ENCODE measurements around the gene RFC3.
A peak's percentile ranks its signal among the peaks of the same experiment; 100 is the strongest.
"Not testable (repeated sequence)": the region's sequence is repeated elsewhere in the genome, so short reads cannot be mapped to it uniquely, and the experiment has no call there.

RFC3 gene, protein sequence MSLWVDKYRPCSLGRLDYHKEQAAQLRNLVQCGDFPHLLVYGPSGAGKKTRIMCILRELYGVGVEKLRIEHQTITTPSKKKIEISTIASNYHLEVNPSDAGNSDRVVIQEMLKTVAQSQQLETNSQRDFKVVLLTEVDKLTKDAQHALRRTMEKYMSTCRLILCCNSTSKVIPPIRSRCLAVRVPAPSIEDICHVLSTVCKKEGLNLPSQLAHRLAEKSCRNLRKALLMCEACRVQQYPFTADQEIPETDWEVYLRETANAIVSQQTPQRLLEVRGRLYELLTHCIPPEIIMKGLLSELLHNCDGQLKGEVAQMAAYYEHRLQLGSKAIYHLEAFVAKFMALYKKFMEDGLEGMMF

GRCh38 chr13:33817901-33818706, at the start of gene RFC3:
TSS of gene RFC3 (plus strand) at chr13:33818149. CDS start at chr13:33818179, 30 bp downstream.
- DNase-seq (ENCODE audit: low read depth in 2 of 2), result peak; percentile 79 to 81

GRCh38 chr13:33771296-33771695, 46.7 kb upstream of the RFC3 start:
- no peak for DNase-seq (ENCODE audit: low read depth in 2 of 2)

- DNase-seq (ENCODE audit: low read depth in 2 of 2), result no peak
Observed at GRCh38 chr13:33773790-33774462, 44.0 kb upstream of the RFC3 start.

DNA sequence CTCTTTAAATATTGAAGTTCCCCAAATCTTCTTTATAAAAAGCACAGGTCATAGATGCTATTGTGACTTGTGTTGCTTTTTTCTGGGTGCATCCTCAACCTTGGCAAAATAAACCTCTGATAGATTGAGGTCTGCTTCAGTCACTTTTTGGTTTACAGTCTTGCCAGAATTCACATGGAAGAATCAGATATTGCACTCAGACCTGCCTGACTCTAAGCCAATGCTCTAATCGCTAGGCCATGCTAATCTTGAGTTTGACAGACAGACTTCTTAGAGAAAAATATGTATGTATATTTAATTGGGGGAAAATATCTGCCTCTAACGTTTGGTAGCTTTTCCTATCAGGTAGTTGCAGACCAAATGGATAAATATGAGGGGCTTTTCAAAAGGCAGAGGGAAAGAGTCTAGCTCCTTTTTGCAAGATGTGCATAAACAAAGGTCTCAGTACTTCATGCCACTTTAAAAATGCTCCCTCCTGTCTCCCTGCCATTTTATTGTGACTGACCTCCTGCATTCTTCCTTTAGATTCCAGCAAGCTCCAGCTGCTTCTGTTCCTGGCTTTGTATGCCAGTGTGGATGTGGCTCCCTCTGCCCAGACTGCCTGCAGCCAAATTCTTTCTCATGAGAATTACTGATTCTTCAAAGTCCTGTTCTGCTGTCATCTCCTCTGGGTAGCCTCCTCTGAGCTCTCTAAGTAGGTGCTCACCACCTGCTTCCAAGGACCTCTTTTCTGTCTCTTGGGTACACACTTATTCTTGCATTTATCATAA, 42.4 kb upstream of the RFC3 start:
- DNase-seq (ENCODE audit: low read depth in 2 of 2), result no peak

DNA sequence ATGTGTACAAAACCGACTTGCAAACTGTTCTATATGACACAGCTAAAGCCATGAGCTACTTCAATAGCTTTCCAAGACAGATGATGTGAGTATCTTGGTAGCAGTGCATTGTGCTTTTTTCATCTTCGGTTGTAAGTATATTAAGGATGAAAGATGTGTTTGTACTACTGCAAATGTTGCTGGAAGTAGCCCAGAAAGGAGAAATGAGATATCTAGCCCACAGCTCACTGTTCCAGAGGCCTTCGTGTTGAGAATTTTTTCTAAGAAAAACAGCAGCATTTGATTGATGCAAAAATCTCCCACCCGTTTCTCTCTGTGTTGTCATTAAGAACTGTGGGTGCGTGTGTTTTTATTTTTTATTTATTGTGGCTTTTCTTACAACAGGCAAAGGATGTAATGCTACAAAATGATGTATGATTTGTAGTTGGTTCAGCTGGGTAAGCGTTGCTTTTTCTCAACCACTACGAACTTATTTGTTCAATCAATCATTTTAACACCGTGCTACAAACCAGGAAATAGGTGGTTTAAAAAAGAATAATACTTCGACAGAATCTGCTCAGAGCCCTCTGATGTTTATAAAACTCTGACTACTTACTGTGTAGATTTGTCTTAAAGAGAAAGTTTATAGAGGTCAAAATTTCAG, 41.6 kb upstream of the RFC3 start:
- DNase-seq (ENCODE audit: low read depth in 2 of 2), result no peak

- DNase-seq (ENCODE audit: low read depth in 2 of 2), result no peak
Observed at GRCh38 chr13:33782631-33783030, 35.3 kb upstream of the RFC3 start.

- DNase-seq (ENCODE audit: low read depth in 2 of 2), result not testable (repeated sequence)
Observed at GRCh38 chr13:33783212-33783611, 34.7 kb upstream of the RFC3 start.

DNA sequence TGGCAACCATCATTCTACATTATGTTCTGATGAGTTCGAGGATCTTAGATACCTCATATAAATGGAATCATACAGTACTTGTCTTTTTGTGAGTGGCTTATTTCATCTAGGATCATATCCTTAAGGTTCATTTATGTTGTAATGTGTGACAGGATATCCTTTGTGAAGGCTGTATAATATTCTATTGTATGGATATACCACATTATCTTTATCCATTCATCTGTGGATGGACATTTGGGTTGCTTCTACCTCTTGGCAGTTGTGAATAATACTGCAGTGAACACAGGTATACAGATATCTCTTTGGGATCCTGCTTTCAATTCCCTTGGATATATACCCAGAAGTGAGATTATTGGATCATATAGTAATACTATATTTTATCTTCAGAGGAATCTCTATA, 33.2 kb upstream of the RFC3 start:
- no peak for DNase-seq (ENCODE audit: low read depth in 2 of 2)

DNA sequence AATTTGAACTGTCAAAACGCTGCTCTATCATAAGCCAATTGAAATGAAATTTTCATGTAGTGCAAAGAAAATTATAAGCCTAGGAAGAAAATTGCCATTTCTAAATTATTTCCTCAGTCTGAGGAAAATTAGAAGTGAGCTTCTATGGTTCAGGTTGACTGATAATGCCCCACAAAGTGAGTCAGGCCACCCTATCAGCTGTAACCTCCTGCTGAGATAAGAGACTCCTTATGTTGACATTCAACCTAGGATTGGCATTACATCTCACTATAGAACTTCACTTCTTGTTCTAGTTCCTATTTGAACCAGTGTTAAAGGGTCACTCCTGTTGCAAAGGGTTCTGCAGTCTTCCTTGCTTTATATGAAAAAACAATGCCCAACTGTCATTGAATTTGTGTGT, 32.6 kb upstream of the RFC3 start:
- no peak for DNase-seq (ENCODE audit: low read depth in 2 of 2)

DNA sequence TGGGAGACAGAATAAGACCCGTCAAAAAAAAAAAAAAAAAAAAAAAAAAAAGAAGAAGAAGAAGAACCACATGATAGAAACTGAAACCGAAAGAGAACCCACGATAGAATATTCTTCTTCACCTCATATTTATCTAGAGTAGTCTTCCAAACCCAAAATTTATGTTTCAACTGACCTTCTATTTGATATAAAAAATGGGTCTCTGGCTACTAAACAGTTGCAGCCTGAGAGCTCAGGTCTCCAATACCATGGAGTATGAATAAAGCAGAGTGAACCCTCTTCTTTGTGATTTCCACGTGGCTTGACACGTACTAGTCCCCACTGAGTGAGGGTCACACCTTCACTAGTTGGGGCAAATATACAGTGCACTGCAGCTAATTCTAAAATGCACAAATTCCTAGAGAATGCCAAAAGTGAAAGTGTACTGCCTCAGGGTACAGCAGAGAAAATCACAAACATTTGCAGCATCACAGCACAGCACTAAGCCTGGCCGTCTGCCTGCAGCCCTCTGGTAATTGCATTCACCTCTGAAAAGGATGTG, 30.8 kb upstream of the RFC3 start:
- DNase-seq (ENCODE audit: low read depth in 2 of 2), result no peak

- no peak for DNase-seq (ENCODE audit: low read depth in 2 of 2)
Observed at GRCh38 chr13:33789066-33789606, 28.8 kb upstream of the RFC3 start.

GRCh38 chr13:33789739-33790138, 28.2 kb upstream of the RFC3 start:
- no peak for DNase-seq (ENCODE audit: low read depth in 2 of 2)

- no peak for DNase-seq (ENCODE audit: low read depth in 2 of 2)
Observed at GRCh38 chr13:33793726-33794125, 24.2 kb upstream of the RFC3 start.

GRCh38 chr13:33794576-33794975, 23.4 kb upstream of the RFC3 start:
- DNase-seq (ENCODE audit: low read depth in 2 of 2), result no peak

DNA sequence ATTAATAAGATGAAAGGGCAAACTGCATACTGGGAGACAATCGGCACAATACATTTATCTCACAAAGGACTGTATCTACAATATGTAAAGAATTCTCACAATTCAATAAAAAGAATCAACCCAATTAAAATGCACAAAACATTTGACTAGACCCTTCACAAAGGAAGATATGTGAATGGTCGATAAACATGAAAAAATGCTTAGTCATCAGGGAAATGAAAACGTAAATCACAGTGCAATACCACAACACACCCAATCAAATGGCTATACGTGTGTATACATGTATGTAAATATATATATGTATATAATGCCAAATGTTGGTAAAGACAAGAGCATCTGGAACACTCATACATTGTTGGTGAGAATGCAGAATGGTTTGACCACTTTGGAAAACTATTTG, 21.9 kb upstream of the RFC3 start:
- DNase-seq (ENCODE audit: low read depth in 2 of 2), result no peak

GRCh38 chr13:33797622-33798021, 20.3 kb upstream of the RFC3 start:
- DNase-seq (ENCODE audit: low read depth in 2 of 2), result no peak

GRCh38 chr13:33798023-33798422, 19.9 kb upstream of the RFC3 start:
- DNase-seq (ENCODE audit: low read depth in 2 of 2), result no peak

DNA sequence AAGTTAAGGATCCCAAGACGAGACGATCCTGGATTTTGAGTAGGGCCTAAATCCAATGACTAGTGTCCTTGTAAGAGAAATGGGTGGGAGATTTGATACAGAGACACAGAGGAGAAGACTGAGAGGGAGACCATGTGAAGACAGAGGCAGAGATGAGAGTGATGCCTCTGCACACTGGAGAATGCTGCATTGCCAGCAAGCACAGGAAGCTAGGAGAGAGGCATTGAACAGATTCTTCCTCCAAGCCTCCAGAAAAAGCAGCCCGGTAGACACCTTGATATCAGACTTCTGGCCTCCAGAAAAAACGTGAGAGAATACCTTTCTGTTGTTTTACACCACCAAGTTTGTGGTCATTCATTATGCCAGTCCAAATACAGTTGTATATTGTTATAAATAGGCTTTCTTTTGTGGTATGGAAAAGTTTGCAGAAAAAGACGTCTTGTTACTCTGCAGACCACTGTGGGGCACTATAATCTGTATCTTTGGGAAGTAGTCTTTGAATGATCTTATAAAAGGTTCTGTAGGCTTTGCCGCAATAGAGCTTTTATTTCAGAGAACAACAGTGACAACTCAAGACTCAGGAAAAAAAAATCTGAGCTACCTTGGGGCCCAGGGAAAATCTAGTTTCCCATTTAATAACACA, 17.9 kb upstream of the RFC3 start:
- no peak for DNase-seq (ENCODE audit: low read depth in 2 of 2)

GRCh38 chr13:33800646-33801186, 17.2 kb upstream of the RFC3 start:
- DNase-seq (ENCODE audit: low read depth in 2 of 2), result no peak
